ENCODE results near the gene ZNF451. TPM values are rescaled to one million over a fixed set of nuclear protein-coding genes. Genes with fewer than 3 reads are reported as not detected.

The ZNF451 gene
- total and polyA plus RNA-seq, 4 donors: 5.5 to 108 (median 33.8) TPM

GRCh38 chr6:57215260-57215659, 125.3 kb downstream of the ZNF451 start:
- H3K4me3 ChIP-seq (ENCODE audit: low read depth in 1 of 3, low read length in 3 of 3): no peak overlapping the region
- H3K4me1 ChIP-seq (ENCODE audit: control insufficient read depth in 4 of 4, insufficient read depth in 4 of 4, low read length in 3 of 4): no peaks in the 10 kb centered on the region
- TF ChIP-seq EGR1 (IDR thresholded peaks at IDR 0.05; ENCODE audit: low read depth in 2 of 2) (no peak), TAF1 (conservative IDR thresholded peaks at IDR 0.05) (no peak), YY1 (IDR thresholded peaks at IDR 0.05) (no peak), ATF3 (IDR thresholded peaks at IDR 0.05) (no peak), SP1 (IDR thresholded peaks at IDR 0.05) (no peak), MAX (IDR thresholded peaks at IDR 0.05) (no peak), GABPA (IDR thresholded peaks at IDR 0.05 in 1 of 2, conservative IDR thresholded peaks at IDR 0.05 in 1 of 2) (no peak), ZBTB33 (IDR thresholded peaks at IDR 0.05) (no peak), JUND (IDR thresholded peaks at IDR 0.05) (no peak), HNF4A (conservative IDR thresholded peaks at IDR 0.05) (no peak), FOXA1 (IDR thresholded peaks at IDR 0.05) (no peak), CTCF (IDR thresholded peaks at IDR 0.05; ENCODE audit: low read depth, low read length, missing input control) (no peak), NR2F2 (IDR thresholded peaks at IDR 0.05) (no peak), REST (IDR thresholded peaks at IDR 0.05) (no peak), HNF4G (IDR thresholded peaks at IDR 0.05) (no peak), RXRA (IDR thresholded peaks at IDR 0.05) (no peak), FOXA2 (IDR thresholded peaks at IDR 0.05) (no peak), RAD21 (IDR thresholded peaks at IDR 0.05) (no peak)
- H3K27me3 ChIP-seq (ENCODE audit: control insufficient read depth in 4 of 4, insufficient read depth in 4 of 4, low read length in 3 of 4): no peaks in the 10 kb centered on the region
- H3K9ac ChIP-seq (ENCODE audit: low read depth in 1 of 2, low read length in 2 of 2): no peak overlapping the region
- no peaks in the 10 kb centered on the region for H3K9me3 ChIP-seq (ENCODE audit: control insufficient read depth in 4 of 4, low read length in 3 of 4)
- no peak for DNase-seq (ENCODE audit: low spot score)
- H3K27ac ChIP-seq (ENCODE audit: low read depth in 1 of 2, low read length in 2 of 2): no peak overlapping the region
- 95% methylated on average over 1 of the region's 1 CpG for WGBS
- no peaks in the 10 kb centered on the region for H3K36me3 ChIP-seq (ENCODE audit: control insufficient read depth in 4 of 4, insufficient read depth in 3 of 4, low read depth in 1 of 4, low read length in 3 of 4)
